GM12878 (cell line): ENCODE results near the gene SARS1. TPM values are rescaled to one million over a fixed set of nuclear protein-coding genes. Genes with fewer than 3 reads are reported as not detected.

Source experiments
- ATF7 ChIP-seq: fragments of 450-650 bp; IDR thresholded peaks from 2 replicates; pipeline ENCODE4 v1.6.1; 2016; ENCODE audit warnings: low read depth, mild to moderate bottlenecking
- E4F1 ChIP-seq: fragments of 450-650 bp; IDR thresholded peaks from 2 replicates; pipeline ENCODE4 v1.6.1; 2018; ENCODE audit warnings: borderline replicate concordance, mild to moderate bottlenecking; ENCODE audit not compliant: partially characterized antibody
- FOXK2 ChIP-seq: fragments of 450-650 bp; IDR thresholded peaks from 2 replicates; pipeline ENCODE4 v1.6.1; 2017; ENCODE audit warnings: mild to moderate bottlenecking, moderate library complexity
- HDAC6 ChIP-seq: fragments of 200-600 bp; sonication (generic); IDR thresholded peaks from one replicate; pipeline ENCODE4 v1.8.0; 2017; ENCODE audit warnings: antibody characterized with exemption; ENCODE audit not compliant: unreplicated experiment
- HSF1 ChIP-seq: fragments of 150-350 bp; IDR thresholded peaks from 2 replicates; pipeline ENCODE4 v1.6.1; 2014; ENCODE audit warnings: mild to moderate bottlenecking, low read depth, low read length
- IKZF1 ChIP-seq: fragments of 450-650 bp; conservative IDR thresholded peaks from 2 replicates; pipeline ENCODE4 v1.6.1; 2017; ENCODE audit warnings: antibody characterized with exemption, mild to moderate bottlenecking
- IRF3 ChIP-seq: fragments of 450-650 bp; IDR thresholded peaks from 2 replicates; pipeline ENCODE4 v1.6.1; 2014; ENCODE audit warnings: mild to moderate bottlenecking
- IRF5 ChIP-seq: fragments of 450-650 bp; IDR thresholded peaks from 2 replicates; pipeline ENCODE4 v1.6.1; 2017; ENCODE audit warnings: borderline replicate concordance
- NBN ChIP-seq: fragments of 450-650 bp; IDR thresholded peaks from 2 replicates; pipeline ENCODE4 v1.6.1; 2016
- NR2C2 ChIP-seq: IDR thresholded peaks from 2 replicates; pipeline ENCODE4 v1.6.1; 2011; ENCODE audit warnings: borderline replicate concordance, low read depth; ENCODE audit not compliant: control insufficient read depth, insufficient read length
- PAX8 ChIP-seq: fragments of 450-650 bp; IDR thresholded peaks from 2 replicates; pipeline ENCODE4 v1.6.1; 2017; ENCODE audit warnings: mild to moderate bottlenecking, moderate library complexity
- POLR2A ChIP-seq: IDR thresholded peaks from 2 replicates; pipeline ENCODE4 v1.6.1; 2011; ENCODE audit warnings: low read depth, mild to moderate bottlenecking, low read length
- RBBP5 ChIP-seq: fragments of 200-600 bp; sonication (generic); conservative IDR thresholded peaks from 2 replicates; pipeline ENCODE4 v1.6.1; 2016
- RCOR1 ChIP-seq: conservative IDR thresholded peaks from 2 replicates; pipeline ENCODE4 v1.6.1; 2012; ENCODE audit warnings: low read depth, low read length, improper control_type of control experiment
- SKIL ChIP-seq: fragments of 450-650 bp; IDR thresholded peaks from 2 replicates; pipeline ENCODE4 v1.6.1; 2017; ENCODE audit warnings: mild to moderate bottlenecking, low read depth, inconsistent platforms; ENCODE audit not compliant: poor library complexity, severe bottlenecking
- STAT3 ChIP-seq: IDR thresholded peaks from 2 replicates; pipeline ENCODE4 v1.6.1; 2011; ENCODE audit warnings: low read depth, low read length, improper control_type of control experiment
- TAF1 ChIP-seq: IDR thresholded peaks from 2 replicates; pipeline ENCODE4 v1.6.1; 2011; ENCODE audit warnings: mild to moderate bottlenecking, low read depth, low read length, borderline replicate concordance
- TBL1XR1 ChIP-seq: IDR thresholded peaks from 2 replicates; pipeline ENCODE4 v1.6.1; 2012; ENCODE audit warnings: low read depth, low read length, improper control_type of control experiment
- TCF3 ChIP-seq: IDR thresholded peaks from 2 replicates; pipeline ENCODE4 v1.6.1; 2012; ENCODE audit warnings: low read depth, mild to moderate bottlenecking, low read length, borderline replicate concordance; ENCODE audit not compliant: insufficient read depth
- polyA plus RNA-seq, 11 experiments: library from polyadenylated mRNA; depleted of rRNA in 4 of 11; unstranded in 6 of 11; stranded (reverse) in 5 of 11; fragments of >200 nt; fragmentation: Nextera tagmentation in 4 of 11; fragmentation: Illumina TruSeq in 1 of 11; extraction: Ambion mirVana in 4 of 11; extraction: Trizol in 1 of 11; gene quantifications; 1 replicate in 1 of 11; 2 replicates in 10 of 11; pipeline versions ENCODE4 v1.2.1 to v1.2.3, GENCODE V29; 2011 to 2016; ENCODE audit warnings: inconsistent platforms in 2 of 11, missing spikeins in 2 of 11, low read depth in 1 of 11
- total RNA-seq, 4 experiments: library from RNA; depleted of rRNA in 3 of 4; stranded (reverse); fragments of >200 nt in 3 of 4; fragmentation: Illumina TruSeq in 1 of 4; extraction: Trizol in 1 of 4; gene quantifications; 2 replicates each; pipeline versions ENCODE4 v1.2.1 to v1.2.3, GENCODE V29; 2013 to 2021

The SARS1 gene
- total and polyA plus RNA-seq, 10 of the 15 experiments (the other 5 are each of a cell fraction or from before 2014, with no cell fraction given), result 103 to 202 (median 138) TPM

GRCh38 chr1:109213824-109214693 is at the start of gene SARS1 (continued):
- TF ChIP-seq E4F1, result no peak
- no peak for TF ChIP-seq STAT3
- no peak for TF ChIP-seq IRF3
- no peak for TF ChIP-seq RCOR1
- TF ChIP-seq IRF5, result no peak
- TF ChIP-seq NBN, result peak; percentile 81
- TF ChIP-seq RBBP5, result no peak
- TF ChIP-seq TBL1XR1, result no peak
- TF ChIP-seq TCF3, result no peak
- 0 out of 2 replicates have a peak, but pooled peaks have one; percentile 38 for TF ChIP-seq ATF7
- no peak; the same call in 1 of the 2 replicates for TF ChIP-seq TAF1
- TF ChIP-seq FOXK2, result no peak
- TF ChIP-seq HDAC6, result no peak
- TF ChIP-seq SKIL, result no peak
- peak; percentile 93 for TF ChIP-seq IKZF1
- peak; percentile 82 for TF ChIP-seq POLR2A
- TF ChIP-seq HSF1, result no peak
- TF ChIP-seq PAX8, result no peak
- TF ChIP-seq NR2C2, result no peak
